GM21367 (cell line): ENCODE measurements around the gene SEC31B.
A peak's percentile ranks its signal among the peaks of the same experiment; 100 is the strongest.

ENCODE experiments used
- ATAC-seq: cut with Tn5 transposase; IDR thresholded peaks from one replicate; pipeline ENCODE4 v1.9.1; 2021; ENCODE audit not compliant: unreplicated experiment

Gene SEC31B

DNA sequence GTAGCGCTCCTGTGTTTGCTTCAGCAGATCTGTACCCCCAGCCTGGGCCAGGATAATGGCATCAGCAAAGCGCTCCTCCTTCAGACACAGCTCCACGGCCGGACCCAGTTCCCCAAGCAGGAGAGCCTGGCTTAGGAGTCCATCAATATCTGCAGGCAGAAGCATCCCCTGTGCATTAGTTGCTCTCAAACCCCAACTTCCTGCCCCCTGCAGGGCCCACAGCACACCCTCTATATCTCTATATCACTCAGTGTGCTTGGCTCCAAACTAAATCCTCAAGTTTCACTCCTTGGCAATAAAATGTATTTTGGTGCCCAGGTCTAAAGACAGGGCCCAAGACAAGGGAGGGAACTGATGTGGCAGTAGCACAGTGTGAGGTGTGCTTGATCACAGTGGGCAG lies 21.6 kb downstream of the SEC31B start:
- ATAC-seq = no peak

GRCh38 chr10:100496567-100496966 lies 23.1 kb downstream of the SEC31B start:
- no peak for ATAC-seq

DNA sequence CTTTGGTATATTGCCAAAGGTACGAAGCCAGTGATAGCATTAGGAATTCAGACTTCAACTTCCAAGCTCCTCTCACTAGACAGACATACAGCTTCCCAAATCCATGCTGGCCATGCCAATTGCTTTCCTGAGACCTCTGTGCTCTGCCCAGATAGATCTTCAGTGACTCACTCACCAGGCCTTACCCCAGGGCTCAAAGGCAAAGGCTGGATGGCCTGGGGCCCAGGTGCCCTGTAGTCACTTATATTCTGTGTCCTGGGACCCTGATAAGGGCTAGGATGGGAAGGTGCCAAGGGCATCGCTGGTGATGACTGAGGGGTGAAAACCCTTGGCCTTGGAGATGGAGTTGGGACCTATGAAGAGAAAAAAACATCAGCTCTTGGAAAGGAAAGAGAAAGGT lies 29.1 kb downstream of the SEC31B start:
- ATAC-seq = no peak

GRCh38 chr10:100489396-100489795 lies 30.3 kb downstream of the SEC31B start:
- ATAC-seq = no peak

- ATAC-seq = no peak
These were observed 32.1 kb downstream of the SEC31B start for GRCh38 chr10:100487529-100487928.

GRCh38 chr10:100485801-100486495 lies 33.7 kb downstream of the SEC31B start:
- no peak for ATAC-seq

DNA sequence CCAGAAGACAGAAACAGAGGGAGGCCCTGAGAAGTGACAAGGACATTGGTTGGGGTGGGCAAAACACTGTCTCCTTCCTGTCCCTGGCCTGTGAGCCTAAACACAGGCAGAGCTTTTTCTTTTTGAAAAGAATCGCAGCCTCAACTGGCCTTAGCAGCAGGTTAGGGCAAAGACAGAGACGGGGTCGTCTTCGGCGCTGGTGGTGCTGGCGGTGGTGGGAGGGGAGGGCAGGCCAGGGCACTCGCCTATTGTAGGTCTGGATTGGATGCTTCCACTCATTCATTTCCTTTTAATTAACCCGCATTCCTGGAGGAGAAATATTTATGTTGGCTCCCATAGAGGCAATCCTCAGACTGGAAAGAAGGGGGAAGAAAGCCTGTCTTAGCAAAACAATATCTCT lies 34.3 kb downstream of the SEC31B start:
- no peak for ATAC-seq

DNA sequence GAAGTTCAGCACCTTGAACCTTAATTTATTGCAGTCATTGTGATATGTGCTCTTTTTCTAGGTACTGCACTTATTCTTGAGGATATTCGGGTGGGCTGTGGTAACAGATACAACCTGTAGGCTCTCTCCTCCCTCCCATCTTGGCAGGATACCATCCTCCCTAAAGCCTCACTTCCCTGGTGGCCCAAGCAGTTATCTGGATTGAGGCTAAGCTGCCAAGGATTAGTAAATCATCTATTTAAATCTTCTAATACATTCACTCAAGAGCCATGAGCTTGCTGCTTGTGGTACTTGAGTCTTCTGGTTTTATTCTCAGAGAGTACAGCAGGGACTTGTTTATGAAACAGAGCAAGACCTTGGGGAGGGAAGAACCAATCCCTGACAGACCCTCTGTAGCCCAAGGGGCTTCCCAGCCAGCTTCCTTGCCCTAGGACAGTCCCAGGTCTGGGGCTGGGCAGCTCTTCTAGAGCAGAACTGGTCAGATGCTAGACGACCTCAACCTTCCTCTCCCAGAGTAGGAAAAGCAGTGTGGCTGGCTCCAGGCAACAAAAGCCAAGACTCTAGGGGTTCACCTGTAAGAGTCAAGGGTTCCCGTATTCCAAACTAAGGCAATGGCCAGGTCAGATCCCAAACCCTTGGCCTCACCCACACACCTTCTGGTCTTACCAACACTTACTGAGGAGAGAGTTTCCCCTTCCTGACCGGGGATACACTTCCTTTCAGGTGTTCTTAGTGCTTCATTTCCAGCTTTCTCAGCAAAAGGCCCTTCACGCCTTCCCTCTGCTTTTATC lies 35.6 kb downstream of the SEC31B start:
- no peak for ATAC-seq

- no peak for ATAC-seq
These were observed 36.9 kb downstream of the SEC31B start for GRCh38 chr10:100482834-100483185.

GRCh38 chr10:100482181-100482833 lies 37.4 kb downstream of the SEC31B start:
- ATAC-seq = no peak

- ATAC-seq = peak; percentile 96
These were observed 38.1 kb downstream of the SEC31B start for GRCh38 chr10:100481462-100482081.

DNA sequence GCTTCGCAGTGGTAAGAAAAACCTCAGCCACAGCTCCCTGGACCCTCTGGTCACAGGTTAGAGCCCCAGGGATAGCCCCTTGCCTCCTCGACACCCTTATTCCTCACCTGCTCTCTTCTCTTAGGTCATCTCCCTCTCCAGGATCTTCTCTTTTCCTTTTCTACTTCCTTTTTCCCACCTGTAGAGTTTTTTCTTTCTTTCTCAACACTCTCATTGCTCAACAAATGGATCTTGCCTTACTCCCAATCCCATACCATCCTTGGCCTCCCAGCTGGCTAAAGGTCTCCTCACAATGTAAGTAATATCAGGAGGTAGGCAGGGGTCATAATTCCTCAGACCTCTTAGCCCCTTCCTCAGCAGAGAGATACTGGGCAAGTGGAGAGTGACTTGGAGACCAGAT lies 39.7 kb downstream of the SEC31B start:
- ATAC-seq = no peak

- ATAC-seq = no peak
These were observed 40.6 kb downstream of the SEC31B start for GRCh38 chr10:100479037-100479436.

DNA sequence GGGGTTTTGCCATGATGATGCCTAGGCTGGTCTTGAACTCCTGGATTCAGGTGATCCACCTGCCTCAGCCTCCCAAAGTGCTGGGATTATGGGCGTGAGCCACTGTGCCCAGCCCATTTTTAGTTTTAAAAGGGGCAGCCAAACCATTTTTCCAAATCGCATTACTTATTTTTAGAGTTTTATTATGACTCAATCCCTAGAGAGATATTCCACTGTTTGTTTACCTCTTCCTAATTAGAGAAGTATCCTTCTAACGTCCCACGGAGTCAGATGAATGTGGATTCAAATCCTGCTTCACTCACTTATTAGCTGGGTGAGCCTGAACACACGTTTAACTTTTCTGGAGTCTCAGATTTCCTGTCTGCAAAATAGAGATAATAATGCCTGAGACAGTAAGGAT lies 41.7 kb downstream of the SEC31B start:
- no peak for ATAC-seq

DNA sequence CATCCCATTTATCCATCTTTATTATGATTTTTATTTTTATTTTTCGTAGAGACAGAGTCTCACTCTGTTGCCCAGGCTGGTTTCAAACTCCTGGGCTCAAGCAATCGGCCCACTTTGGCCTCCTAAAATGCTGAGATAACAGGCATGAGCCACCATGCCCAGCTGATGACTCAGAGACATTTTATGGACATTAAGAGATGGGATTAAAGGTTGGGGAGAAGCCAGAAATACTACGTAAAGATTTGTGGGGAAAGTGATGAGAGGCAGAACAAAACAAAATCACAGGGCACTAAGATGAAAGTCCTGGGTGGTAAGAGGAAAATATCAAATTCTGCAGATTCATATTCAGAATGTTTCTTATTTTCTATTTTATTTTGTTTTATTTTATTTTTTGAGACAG lies 49.3 kb downstream of the SEC31B start:
- no peak for ATAC-seq

- ATAC-seq = no peak
These were observed 49.9 kb downstream of the SEC31B start for GRCh38 chr10:100469756-100470155.

DNA sequence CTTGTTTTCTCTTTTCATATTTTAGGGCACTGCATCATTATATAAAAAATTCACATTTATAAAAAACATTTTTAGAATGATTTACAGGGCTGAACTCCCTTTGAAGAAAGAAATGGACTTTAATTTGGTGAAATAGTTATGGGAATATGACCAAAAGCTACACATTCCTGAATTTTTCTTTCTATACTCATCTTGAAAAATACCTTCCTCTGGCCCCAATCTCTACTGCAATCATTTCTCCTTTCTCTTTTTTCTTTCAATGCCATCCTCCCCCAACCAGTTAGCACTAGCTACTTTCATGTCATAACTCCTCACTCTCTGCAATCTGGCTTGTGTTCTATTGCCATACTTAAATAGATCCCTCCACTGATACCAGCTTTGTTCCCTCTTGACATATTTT lies 50.7 kb downstream of the SEC31B start:
- ATAC-seq = no peak

GRCh38 chr10:100468322-100468721 lies 51.3 kb downstream of the SEC31B start:
- no peak for ATAC-seq

GRCh38 chr10:100462709-100463108 lies 57.0 kb downstream of the SEC31B start, which contains the start of gene WNT8B:
Gene WNT8B, plus strand, starts transcription at chr10:100463009. Its CDS starts 160 bp downstream, at chr10:100463169.
- no peak for ATAC-seq

DNA sequence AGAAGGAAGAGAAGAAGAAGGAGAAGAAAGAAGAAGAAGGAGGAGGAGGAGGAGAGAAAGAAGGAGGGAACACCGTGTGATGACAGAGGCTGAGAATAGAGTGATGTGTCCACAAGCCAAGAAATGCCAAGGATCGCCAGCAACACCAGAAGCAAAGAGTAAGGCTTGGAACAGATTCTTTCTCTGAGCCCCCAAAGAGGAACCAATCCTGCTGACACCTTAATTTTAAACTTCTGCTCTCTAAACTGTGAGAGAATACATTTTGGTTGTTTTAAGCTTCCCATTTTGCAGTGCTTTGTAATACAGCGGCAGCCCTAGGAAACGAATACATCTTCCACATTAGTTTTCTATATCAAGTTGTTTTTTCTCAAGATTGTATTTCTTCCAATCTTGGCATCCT lies 70.7 kb downstream of the SEC31B start:
- no peak for ATAC-seq

GRCh38 chr10:100447663-100448062 lies 72.0 kb downstream of the SEC31B start:
- no peak for ATAC-seq
